BLaER1 (cell line): ENCODE measurements around the gene KDELR3.

Source experiments
- H3K27ac ChIP-seq: shearing (Covaris generic); formaldehyde crosslinking; 2 replicates; pipeline ENCODE4 v1.8.1; 2022
- H3K27me3 ChIP-seq: shearing (Covaris generic); formaldehyde crosslinking; 2 replicates; pipeline ENCODE4 v1.8.1; 2022
- H3K36me3 ChIP-seq: shearing (Covaris generic); formaldehyde crosslinking; 2 replicates; pipeline ENCODE4 v1.8.1; 2022
- H3K4me1 ChIP-seq: shearing (Covaris generic); formaldehyde crosslinking; 2 replicates; pipeline ENCODE4 v1.8.1; 2022
- H3K4me2 ChIP-seq: shearing (Covaris generic); formaldehyde crosslinking; 2 replicates; pipeline ENCODE4 v1.8.1; 2022
- H3K4me3 ChIP-seq: shearing (Covaris generic); formaldehyde crosslinking; 2 replicates; pipeline ENCODE4 v1.8.1; 2022
- H3K9ac ChIP-seq: shearing (Covaris generic); formaldehyde crosslinking; 2 replicates; pipeline ENCODE4 v1.8.1; 2022
- H3K9me3 ChIP-seq: shearing (Covaris generic); formaldehyde crosslinking; 2 replicates; pipeline ENCODE4 v1.8.1; 2022
- H4K20me1 ChIP-seq: shearing (Covaris generic); formaldehyde crosslinking; 2 replicates; pipeline ENCODE4 v1.8.1; 2022
- Cebpa-rat ChIP-seq: shearing (Covaris generic); IDR thresholded peaks from 2 replicates; pipeline ENCODE4 v1.8.1; 2022

Gene KDELR3

GRCh38 chr22:38506118-38506962 lies 38.4 kb downstream of the KDELR3 start, which contains the start of gene DDX17:
Gene DDX17, minus strand, starts transcription at chr22:38506311.
- H3K36me3 ChIP-seq = peaks cover 24% of the 10 kb centered on the region
- no peak for TF ChIP-seq Cebpa-rat
- peaks cover 71% of the 10 kb centered on the region for H3K4me1 ChIP-seq
- H3K27me3 ChIP-seq = no peaks in the 10 kb centered on the region
- H3K4me3 ChIP-seq = peak within 1 kb of the TSS; percentile 95
- peak within 1 kb of the TSS; percentile 91 for H3K4me2 ChIP-seq
- H3K9me3 ChIP-seq = no peaks in the 10 kb centered on the region
- peak within 1 kb of the TSS; percentile 100 for H3K27ac ChIP-seq
- H4K20me1 ChIP-seq = peaks cover 43% of the 10 kb centered on the region
- peak within 1 kb of the TSS; percentile 100 for H3K9ac ChIP-seq

- Histone ChIP-seq H3K9me3 (no peaks in the 10 kb centered on the region), H3K27me3 (no peaks in the 10 kb centered on the region), H3K4me3 (no peak overlapping the region), H3K4me2 (0 out of 2 replicates have a peak overlapping the region, but pooled peaks have one; percentile 25), H3K27ac (no peak overlapping the region), H3K9ac (no peak overlapping the region), H3K4me1 (peaks cover 52% of the 10 kb centered on the region), H4K20me1 (peaks cover 1% of the 10 kb centered on the region; the same call in 1 of the 2 replicates), H3K36me3 (no peaks in the 10 kb centered on the region)
- TF ChIP-seq Cebpa-rat = no peak
Observed at GRCh38 chr22:38510416-38510970, 42.6 kb downstream of the KDELR3 start.

- Histone ChIP-seq H3K4me2 (peak overlapping the region; percentile 28), H3K9ac (no peak overlapping the region)
Observed at GRCh38 chr22:38513063-38513462, 45.2 kb downstream of the KDELR3 start.

DNA sequence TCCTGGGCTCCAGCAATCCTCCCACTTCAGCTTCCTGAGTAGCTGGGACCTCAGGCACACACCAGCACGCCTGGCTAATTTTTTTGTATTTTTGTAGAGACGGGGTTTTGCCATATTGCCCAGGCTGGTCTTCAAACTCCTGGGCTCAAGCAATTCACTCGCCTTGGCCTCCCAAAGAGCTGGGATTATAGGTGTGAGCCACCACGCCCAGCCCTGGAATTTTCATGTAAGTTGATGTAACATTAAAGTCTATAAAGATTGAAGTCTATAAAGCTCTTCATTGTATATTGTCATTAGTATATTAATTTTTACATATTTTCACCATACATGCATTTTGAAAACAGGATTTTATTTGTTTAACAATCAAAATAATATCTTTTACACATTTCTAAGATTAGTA lies 50.7 kb downstream of the KDELR3 start:
- no peaks in the 10 kb centered on the region for H3K27me3 ChIP-seq
- H3K27ac ChIP-seq = no peak overlapping the region
- H3K4me3 ChIP-seq = no peak overlapping the region
- no peak overlapping the region for H3K4me2 ChIP-seq
- H3K9me3 ChIP-seq = no peaks in the 10 kb centered on the region
- TF ChIP-seq Cebpa-rat = no peak
- H3K9ac ChIP-seq = no peak overlapping the region
- H3K36me3 ChIP-seq = no peaks in the 10 kb centered on the region
- H4K20me1 ChIP-seq = no peaks in the 10 kb centered on the region
- peaks cover 26% of the 10 kb centered on the region for H3K4me1 ChIP-seq

More at GRCh38 chr22:38513063-38513462, 45.2 kb downstream of the KDELR3 start:
- Histone ChIP-seq H3K36me3 (no peaks in the 10 kb centered on the region), H3K4me3 (no peak overlapping the region), H3K27ac (no peak overlapping the region), H3K9me3 (no peaks in the 10 kb centered on the region), H3K27me3 (no peaks in the 10 kb centered on the region), H4K20me1 (no peaks in the 10 kb centered on the region), H3K4me1 (peaks cover 38% of the 10 kb centered on the region)
- TF ChIP-seq Cebpa-rat = no peak

GRCh38 chr22:38519453-38520250 lies 51.8 kb downstream of the KDELR3 start:
- Histone ChIP-seq H3K4me2 (peak overlapping the region; percentile 60), H3K27ac (no peak overlapping the region), H4K20me1 (no peaks in the 10 kb centered on the region), H3K4me3 (no peak overlapping the region), H3K9me3 (no peaks in the 10 kb centered on the region), H3K27me3 (no peaks in the 10 kb centered on the region), H3K4me1 (peaks cover 26% of the 10 kb centered on the region), H3K9ac (no peak overlapping the region), H3K36me3 (no peaks in the 10 kb centered on the region)
- no peak for TF ChIP-seq Cebpa-rat

DNA sequence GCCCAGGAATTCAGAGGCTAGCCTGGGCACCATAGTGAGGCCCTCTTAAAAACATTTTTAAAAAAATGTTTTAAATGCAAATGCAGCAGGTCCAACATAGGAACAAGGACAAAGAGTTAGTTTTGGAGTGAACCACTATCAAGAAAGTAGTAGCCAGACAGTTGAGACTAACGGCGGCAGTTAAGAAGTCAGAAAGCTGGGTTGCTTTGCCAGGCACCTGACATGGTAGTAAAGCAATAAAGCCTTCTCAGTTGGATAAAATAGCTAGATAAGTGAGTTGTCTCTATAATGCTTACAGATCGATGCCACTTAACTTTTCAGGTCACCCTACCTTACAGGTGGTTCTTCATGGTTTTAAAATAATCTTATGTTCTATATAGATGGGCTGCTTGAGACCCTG lies 55.1 kb downstream of the KDELR3 start:
- no peak overlapping the region for H3K27ac ChIP-seq
- no peak overlapping the region for H3K9ac ChIP-seq
- H3K27me3 ChIP-seq = no peaks in the 10 kb centered on the region

GRCh38 chr22:38523479-38523878 lies 55.6 kb downstream of the KDELR3 start:
- H3K27ac ChIP-seq = no peak overlapping the region
- no peak for TF ChIP-seq Cebpa-rat
- no peaks in the 10 kb centered on the region for H3K36me3 ChIP-seq
- no peaks in the 10 kb centered on the region for H3K9me3 ChIP-seq
- no peaks in the 10 kb centered on the region for H4K20me1 ChIP-seq
- H3K27me3 ChIP-seq = no peaks in the 10 kb centered on the region
- no peak overlapping the region for H3K4me3 ChIP-seq
- H3K4me1 ChIP-seq = peaks cover 24% of the 10 kb centered on the region
- no peak overlapping the region for H3K9ac ChIP-seq
- H3K4me2 ChIP-seq = no peak overlapping the region

More for the DNA sequence above, 55.1 kb downstream of the KDELR3 start:
- H3K9me3 ChIP-seq = no peaks in the 10 kb centered on the region
- TF ChIP-seq Cebpa-rat = no peak
- H4K20me1 ChIP-seq = no peaks in the 10 kb centered on the region
- H3K4me2 ChIP-seq = no peak overlapping the region
- no peak overlapping the region for H3K4me3 ChIP-seq
- peaks cover 26% of the 10 kb centered on the region for H3K4me1 ChIP-seq
- H3K36me3 ChIP-seq = no peaks in the 10 kb centered on the region

DNA sequence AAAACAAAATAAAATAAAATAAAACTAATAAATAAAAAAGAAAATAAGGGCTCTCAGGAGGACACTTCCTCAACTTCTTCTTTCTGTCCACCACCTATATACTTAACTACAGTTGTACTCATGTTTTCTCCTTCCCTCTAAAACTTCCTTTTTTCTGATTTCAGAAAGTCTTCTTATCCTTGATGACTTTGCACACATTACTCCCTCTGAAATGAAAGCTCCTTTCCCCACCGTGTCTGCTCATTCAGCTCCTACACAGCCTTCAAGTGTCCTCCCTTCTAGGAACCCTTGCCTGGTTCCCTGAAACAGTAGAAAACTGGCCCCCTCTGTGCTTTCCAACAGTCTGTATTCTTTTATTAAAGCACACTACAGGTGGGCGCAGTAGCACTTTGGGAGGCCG lies 56.5 kb downstream of the KDELR3 start:
- Histone ChIP-seq H3K4me1 (peaks cover 17% of the 10 kb centered on the region), H3K4me3 (no peak overlapping the region), H3K4me2 (no peak overlapping the region), H3K27ac (no peak overlapping the region), H3K9ac (no peak overlapping the region), H3K36me3 (no peaks in the 10 kb centered on the region), H3K9me3 (no peaks in the 10 kb centered on the region), H4K20me1 (no peaks in the 10 kb centered on the region), H3K27me3 (no peaks in the 10 kb centered on the region)
- TF ChIP-seq Cebpa-rat = no peak

- no peaks in the 10 kb centered on the region for H4K20me1 ChIP-seq
- H3K9me3 ChIP-seq = no peaks in the 10 kb centered on the region
- no peak for TF ChIP-seq Cebpa-rat
- H3K9ac ChIP-seq = no peak overlapping the region
- no peak overlapping the region for H3K4me3 ChIP-seq
- H3K4me1 ChIP-seq = peaks cover 17% of the 10 kb centered on the region
- peak overlapping the region; percentile 49 for H3K4me2 ChIP-seq
- H3K36me3 ChIP-seq = no peaks in the 10 kb centered on the region
- no peaks in the 10 kb centered on the region for H3K27me3 ChIP-seq
- H3K27ac ChIP-seq = peak overlapping the region; percentile 52; the same call in 1 of the 2 replicates
Observed at GRCh38 chr22:38531251-38531938, 63.5 kb downstream of the KDELR3 start.
